ENCODE data around the gene ABCA3.

The ABCA3 gene

DNA sequence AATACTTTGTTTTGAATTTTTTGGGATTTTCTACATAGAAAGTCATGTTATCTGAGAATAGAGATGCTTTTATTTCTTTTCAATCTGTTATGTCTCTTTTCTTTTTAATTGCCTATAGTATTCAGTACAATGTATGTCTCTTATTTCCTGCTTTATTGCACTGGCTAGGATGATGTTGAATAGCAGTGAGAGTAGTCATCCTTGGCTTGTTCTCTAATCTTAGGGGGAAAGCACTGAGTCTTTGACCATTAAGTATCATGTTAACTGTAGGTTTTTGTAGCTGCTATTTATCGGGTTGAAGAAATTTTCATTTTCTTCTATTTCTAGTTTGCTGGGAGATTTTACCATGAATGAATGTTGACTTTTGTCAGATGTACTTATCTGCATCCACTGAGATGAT lies 10.0 kb upstream of the ABCA3 start:
- DNase-seq: no peak

- no peak for DNase-seq
Measured at GRCh38 chr16:2343211-2343610, 2.7 kb upstream of the ABCA3 start.

DNA sequence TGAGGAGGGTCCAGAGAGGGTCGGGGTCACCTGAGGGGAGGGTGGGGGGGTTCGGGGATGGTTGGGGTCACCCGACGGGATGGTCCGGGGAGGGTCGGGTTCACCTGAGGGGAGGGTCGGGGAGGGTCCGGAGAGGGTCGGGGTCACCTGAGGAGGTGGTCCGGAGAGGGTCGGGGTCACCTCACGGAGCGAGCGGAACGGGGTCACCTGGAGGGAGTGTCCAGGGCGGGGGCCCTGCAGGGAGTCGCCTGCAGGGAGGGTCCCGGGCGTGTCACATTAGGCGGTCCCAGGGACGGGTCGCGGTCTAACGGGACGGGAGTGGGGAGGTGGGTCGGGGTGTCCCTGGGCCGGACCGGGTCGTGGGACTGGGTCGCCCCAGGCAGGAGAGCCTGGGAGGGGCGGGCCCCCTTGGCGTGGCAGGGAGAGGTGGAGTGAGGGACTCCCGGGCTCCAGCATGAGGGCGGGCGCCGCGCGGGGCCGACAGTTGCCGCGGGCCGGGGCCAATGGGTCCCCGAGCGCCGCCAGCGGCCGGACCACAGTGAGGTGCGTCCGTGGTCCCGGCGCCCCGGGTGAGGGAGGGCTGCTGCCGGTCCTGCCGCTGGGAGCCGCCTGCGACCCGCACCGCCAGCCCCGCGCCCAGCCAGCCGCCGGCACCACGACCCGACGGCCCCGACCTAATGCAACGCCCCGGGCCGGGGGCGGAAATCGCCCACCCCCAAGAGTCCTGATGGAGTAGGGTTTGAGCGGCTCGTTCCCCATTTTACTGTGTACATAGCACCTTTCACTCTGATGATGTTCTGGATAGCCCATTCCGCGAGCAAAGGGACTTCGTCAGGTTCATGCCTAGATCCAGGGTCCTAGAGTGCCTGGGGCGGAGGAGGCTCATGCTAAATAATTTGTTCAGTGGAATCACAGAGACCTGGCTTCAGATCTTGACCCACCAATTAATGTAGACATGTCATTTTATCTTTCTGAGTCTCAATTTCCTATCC lies 1.2 kb upstream of the ABCA3 start:
- DNase-seq: no peak

GRCh38 chr16:2339521-2340484 lies 725 bp downstream of the ABCA3 start:
- no peak for DNase-seq

DNA sequence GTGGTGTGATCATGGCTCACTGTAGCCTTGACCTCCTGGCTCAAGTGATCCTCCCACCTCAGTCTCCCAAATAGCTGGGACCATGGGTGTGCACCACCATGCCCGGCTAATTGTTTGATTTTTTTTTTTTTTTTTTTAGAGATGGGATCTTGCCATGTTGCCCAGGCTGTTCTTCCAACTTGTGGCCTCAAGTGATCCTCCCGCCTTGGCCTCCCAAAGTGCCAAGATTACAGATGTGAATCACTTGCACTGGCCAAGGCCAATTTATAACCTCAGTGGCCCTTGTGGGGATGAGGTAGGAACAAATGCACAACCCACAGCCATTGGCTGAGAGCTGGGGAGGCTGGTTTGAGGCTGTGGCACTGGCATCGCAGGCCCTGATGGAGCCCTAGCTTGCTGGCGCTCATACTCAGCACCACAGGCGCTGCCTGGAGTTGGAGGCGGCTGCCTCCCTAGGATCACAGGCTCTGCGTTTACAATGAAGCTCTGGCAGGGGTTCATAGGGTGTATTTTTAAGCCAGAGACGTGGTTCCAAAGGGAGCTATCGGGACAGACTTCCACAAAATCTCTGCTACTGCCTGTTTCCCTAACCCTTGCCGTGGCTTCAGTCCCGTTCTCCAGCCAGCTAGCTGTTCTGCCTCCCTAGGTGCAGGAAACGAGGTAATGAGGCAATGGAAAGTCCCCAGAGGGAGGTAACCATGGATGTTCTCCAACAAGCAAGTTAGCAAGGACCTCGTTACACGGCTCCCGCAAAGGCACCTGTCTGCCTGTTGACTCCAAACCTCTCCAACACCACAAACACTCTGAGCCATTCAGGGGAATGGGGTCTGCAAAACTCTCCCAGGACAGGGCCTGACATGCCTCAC lies 2.9 kb downstream of the ABCA3 start:
- DNase-seq: no peak

- DNase-seq: no peak
Measured at GRCh38 chr16:2335286-2335895, 5.1 kb downstream of the ABCA3 start.

- no peak for DNase-seq
Measured at GRCh38 chr16:2333772-2334379, 6.7 kb downstream of the ABCA3 start.

DNA sequence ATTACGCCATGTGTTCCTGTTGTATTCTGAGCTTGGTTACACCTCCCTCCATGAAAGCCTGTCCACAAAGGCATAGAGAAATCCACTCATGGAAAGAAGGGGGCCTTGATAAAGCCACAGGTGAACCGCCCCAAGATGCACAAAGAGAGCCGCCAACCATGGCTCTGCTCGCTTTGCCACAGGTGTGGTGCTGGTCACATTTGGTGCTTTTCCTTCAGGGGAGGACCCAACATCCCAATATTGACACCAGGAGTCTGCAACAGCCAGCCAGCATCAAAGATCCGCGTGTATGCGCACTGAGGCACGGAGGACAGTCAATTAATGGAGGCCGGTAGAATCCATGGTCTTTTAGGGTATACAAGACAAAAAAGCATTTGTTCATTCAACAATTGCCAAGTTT lies 7.3 kb downstream of the ABCA3 start:
- no peak for DNase-seq

DNA sequence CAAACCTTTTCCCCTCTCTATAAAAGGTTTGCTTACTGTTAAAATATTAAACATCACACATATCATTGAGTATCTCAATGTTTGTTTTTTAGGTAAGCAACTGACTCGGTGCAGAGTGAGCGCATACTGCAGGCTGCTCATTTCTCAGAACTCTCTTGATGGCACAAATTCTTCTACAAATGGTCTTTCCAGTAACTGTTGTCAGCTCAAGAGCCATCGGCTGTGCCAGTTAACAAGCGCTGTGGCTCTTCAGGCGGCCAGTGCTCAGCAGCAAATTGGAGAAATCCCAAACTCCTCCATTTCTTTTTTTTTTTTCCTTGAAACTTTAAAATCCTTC lies 8.6 kb downstream of the ABCA3 start:
- no peak for DNase-seq

DNA sequence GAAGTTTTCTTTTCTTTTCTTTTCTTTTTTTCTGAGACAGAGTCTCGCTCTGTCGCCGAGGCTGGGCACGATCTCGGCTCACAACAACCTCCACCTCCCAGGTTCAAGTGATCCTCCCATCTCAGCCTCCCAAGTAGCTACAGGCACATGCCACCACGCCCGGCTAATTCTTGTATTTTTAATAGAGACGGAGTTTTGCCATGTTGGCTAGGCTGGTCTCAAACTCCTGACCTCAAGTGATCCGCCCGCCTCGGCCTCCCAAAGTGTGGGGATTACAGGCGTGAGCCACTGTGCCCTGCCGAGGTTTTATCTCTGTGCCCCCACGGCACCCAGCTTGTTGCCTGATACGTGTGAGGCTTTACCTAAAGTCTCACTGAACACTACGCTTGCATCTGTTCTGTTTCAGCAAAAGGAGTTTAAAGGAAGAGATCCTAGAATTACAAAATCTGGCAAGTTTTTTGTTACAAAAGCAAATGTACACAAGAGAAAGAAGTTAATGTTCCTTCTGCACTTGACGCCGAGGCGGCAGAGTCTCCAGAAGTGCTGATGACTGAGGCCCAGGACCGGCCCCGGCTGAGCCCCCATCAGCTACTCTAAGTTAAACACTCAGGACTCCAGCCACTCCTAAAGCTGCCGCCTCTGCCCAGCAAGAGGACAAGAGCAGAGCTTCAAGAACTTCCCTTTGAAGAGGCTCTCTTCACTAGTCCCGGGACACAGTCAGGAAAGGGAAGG lies 9.2 kb downstream of the ABCA3 start:
- DNase-seq: no peak

GRCh38 chr16:2329532-2329931 lies 11.0 kb downstream of the ABCA3 start:
- DNase-seq: no peak

DNA sequence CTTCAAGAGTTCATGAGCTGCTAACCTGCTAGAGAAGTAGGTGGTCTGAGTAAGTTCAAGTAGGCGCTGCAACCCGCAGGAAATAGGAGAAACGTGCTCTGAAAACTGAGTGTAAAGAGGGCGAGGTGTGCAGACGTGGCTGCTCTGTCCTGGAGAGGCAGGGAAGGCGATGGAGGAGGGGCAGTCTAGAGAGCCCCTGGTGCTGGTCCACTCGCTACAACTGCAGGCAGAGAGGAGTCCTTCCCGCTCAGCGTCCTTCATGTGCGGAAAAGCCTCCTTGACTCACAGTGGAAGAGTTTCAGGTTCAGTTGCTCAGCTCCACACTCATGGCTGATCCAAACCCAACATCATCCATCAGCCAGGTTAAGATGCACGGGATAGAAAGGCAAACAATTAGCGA lies 12.1 kb downstream of the ABCA3 start:
- DNase-seq: no peak

DNA sequence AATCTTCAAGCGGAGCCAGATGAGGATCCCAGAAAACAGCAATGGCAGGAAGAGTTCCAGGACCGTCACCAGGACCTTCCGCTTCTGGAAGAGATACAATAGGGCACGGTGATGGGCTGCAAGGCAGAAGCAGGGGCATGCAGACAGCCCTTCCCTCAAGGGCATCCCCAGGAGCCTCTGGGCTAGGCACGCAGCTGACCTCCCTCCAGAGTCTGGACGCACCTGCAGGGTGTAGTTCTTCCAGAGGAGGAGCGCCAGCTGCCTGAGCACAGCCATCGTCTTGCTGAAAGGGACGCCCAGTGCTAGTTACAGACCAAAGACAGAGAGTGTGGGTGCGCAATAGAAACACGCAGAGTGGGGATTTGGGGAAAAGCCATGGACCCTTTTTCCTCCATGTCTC lies 14.3 kb downstream of the ABCA3 start:
- DNase-seq: no peak

DNA sequence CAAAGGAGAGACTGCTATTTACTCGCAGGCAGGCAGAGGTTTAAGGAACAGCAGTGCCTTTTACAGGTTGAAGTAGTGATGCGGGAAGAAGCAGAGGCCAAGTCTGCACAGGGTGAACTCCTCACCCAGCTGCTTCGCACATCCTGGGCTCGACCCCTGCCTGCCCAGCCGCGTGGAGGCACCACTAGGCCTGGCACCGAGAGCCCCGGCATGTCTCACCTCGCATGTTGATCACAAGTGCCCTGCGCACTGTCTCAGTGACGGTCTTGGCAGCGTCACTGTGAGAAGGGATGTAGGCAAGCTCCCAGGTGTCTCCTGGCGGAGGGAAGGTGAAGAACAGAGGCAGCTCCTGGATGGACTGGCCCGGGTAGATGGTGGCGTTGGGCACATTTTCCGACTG lies 14.7 kb downstream of the ABCA3 start:
- no peak for DNase-seq

- no peak for DNase-seq
Measured at GRCh38 chr16:2325181-2325580, 15.3 kb downstream of the ABCA3 start.

DNA sequence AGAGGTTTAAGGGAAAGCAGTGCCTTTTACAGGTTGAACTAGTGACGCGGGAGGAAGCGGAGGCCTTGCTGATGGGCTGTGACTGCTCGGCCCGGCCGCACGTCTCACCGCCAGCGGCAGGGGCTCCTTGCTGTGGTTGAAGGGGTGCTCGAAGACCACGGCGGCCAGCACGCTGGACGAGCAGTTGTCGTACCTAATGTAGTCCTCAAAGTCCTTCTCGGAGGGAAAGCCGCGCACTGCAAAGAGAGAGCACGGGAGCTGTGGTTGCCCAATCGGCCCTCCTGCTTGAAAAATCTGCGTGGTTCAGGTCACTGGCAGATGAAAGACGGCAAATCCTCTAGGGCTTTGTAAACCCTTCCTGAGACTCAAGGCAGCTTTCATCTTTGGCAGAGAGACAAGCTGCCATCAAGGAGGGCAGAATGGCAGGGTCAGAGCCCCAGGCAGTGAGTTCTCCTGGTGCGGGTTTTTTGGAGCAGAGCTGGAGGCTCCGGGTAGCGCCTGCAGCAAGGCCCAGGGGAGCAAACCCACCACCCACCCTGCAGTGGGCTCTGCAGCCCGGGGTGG lies 16.1 kb downstream of the ABCA3 start:
- no peak for DNase-seq

DNA sequence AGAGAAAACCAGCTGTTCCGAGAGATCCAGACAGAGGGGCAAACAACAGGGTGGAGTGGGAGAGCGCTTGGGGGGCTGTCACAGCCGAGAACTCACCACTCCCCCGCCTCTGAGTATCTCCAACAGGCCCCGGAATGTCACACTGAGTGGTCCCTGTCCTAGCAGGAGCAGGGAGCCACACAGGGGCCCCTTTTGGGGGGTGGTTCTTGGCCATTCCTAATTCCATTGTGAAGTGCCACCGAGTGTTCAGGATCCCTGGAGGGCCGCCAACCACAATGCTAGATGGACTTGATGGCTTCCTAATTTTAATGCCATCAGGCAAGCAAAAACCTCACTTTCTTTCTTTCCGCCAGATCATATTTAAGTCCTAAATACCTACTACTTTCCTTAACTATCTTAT lies 16.8 kb downstream of the ABCA3 start:
- no peak for DNase-seq

DNA sequence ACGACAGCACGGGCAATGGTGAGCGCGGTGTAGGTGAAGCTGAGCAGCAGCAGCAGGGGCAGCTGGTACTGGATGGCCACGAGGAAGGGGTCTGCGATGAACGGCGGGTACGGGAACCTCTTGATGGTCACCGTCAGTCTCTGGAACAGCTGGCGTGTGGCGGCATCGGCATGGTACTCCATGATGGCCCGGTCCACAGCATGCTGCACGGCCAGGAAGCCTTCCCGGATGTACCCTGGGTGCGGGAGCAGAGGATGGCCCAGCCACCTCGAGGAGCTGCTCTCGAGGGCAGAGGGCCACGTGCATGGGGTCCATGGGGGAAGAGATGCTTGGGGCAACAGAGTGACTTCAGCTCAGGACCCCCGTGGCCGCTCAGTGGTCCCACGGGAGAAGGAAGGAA lies 20.9 kb downstream of the ABCA3 start:
- DNase-seq: no peak

DNA sequence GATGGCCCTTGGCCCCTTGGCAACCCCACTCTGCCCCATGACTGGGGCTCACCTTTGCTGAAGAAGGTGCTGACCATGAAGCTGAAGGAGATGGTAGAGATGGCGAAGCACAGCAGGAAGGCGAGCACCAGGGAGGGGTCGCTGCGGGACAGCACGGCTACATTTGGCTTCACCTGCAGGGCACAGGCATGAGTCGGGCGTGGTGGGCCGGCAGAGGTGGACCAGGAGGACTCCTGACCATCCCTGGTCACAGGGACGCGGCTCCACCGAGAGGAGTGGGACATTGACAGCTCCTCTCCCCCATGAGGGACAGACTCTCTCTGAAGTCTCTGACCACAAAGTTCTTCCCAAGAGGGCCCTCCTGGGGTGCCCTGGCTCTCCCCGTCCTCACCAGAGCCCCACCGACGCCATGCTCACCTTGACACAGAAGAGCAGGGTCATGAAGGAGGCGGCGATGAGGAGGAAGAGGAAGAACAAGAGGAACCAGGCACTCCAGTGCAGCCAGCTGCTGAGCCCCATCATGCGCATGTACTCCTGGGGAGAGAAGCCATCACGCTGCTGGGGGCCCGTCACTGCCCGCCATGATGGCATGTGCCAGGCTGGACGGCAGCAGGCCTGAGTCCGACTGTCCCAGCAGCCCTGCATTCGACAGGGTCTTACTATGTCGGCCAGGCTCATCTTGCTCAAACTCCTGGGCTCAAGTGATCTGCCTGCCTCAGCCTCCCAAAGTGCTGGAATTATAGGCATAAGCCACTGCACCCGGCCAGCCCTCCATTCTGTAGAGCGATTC lies 23.1 kb downstream of the ABCA3 start:
- no peak for DNase-seq

Measured in effector CD8-positive, alpha-beta T cell (primary cell).